HL-60 (cell line): ENCODE measurements around the gene RPL3.
"Not testable (repeated sequence)": the region's sequence is repeated elsewhere in the genome, so short reads cannot be mapped to it uniquely, and the experiment has no call there.

Source experiments
- DNase-seq, 2 experiments: peaks; one replicate each; pipeline ENCODE4 v3.0.0-alpha.2; 2010 to 2020; ENCODE audit warnings: low read depth in 1 of 2, low spot score in 1 of 2
- H3K27ac ChIP-seq: fragments of 250-450 bp; sonication (Bioruptor Pico); replicated peaks from 2 replicates; pipeline ENCODE4 v1.5.1; 2020; ENCODE audit warnings: mild to moderate bottlenecking, moderate library complexity
- H3K27me3 ChIP-seq: fragments of 250-450 bp; sonication (Bioruptor Pico); 2 replicates; pipeline ENCODE4 v1.5.1; 2021; ENCODE audit warnings: mild to moderate bottlenecking, moderate library complexity; ENCODE audit not compliant: insufficient read depth, poor library complexity, severe bottlenecking
- H3K4me3 ChIP-seq: replicated peaks from 2 replicates; pipeline ENCODE4 v1.5.1; 2011; ENCODE audit warnings: mild to moderate bottlenecking, control low read depth, low read length; ENCODE audit not compliant: insufficient read depth
- CTCF ChIP-seq: IDR thresholded peaks from one replicate; pipeline ENCODE4 v1.5.1; 2011; ENCODE audit warnings: low read length, control low read depth, inconsistent platforms; ENCODE audit not compliant: insufficient read depth
- GABPA ChIP-seq: IDR thresholded peaks from 2 replicates; pipeline ENCODE4 v1.6.1; 2012; ENCODE audit warnings: low read depth
- POLR2AphosphoS5 ChIP-seq: IDR thresholded peaks from 2 replicates; pipeline ENCODE4 v1.6.1; 2012; ENCODE audit warnings: low read depth
- REST ChIP-seq: IDR thresholded peaks from 2 replicates; pipeline ENCODE4 v1.6.1; 2012; ENCODE audit warnings: low read depth; ENCODE audit not compliant: insufficient replicate concordance
- SPI1 ChIP-seq: IDR thresholded peaks from 2 replicates; pipeline ENCODE4 v1.6.1; 2012; ENCODE audit warnings: low read depth, mild to moderate bottlenecking, borderline replicate concordance

RPL3 gene

GRCh38 chr22:39320616-39321029, 1.2 kb upstream of the RPL3 start:
- H3K27ac ChIP-seq, result peak overlapping the region; percentile 95
- not testable (repeated sequence) for H3K27me3 ChIP-seq, DNase-seq
- H3K4me3 ChIP-seq, result peak overlapping the region; percentile 75

GRCh38 chr22:39318507-39319283, 728 bp downstream of the RPL3 start:
- H3K4me3 ChIP-seq, result peak overlapping the region; percentile 83
- DNase-seq, result peak in 1 of 2 experiments; percentile 61
- TF ChIP-seq POLR2AphosphoS5, result no peak
- no peak for TF ChIP-seq CTCF
- TF ChIP-seq GABPA, result no peak
- H3K27me3 ChIP-seq, result no peaks in the 10 kb centered on the region
- peak overlapping the region; percentile 95 for H3K27ac ChIP-seq

GRCh38 chr22:39317775-39318506, 1.5 kb downstream of the RPL3 start:
- peak overlapping the region; percentile 95 for H3K27ac ChIP-seq
- no peak for TF ChIP-seq REST
- TF ChIP-seq GABPA, result no peak
- TF ChIP-seq SPI1, result no peak
- no peak for TF ChIP-seq CTCF
- no peak; the same call in 1 of the 2 replicates for TF ChIP-seq POLR2AphosphoS5
- DNase-seq, result peak in 1 of 2 experiments; percentile 60
- H3K27me3 ChIP-seq, result no peaks in the 10 kb centered on the region
- H3K4me3 ChIP-seq, result peak overlapping the region; percentile 83

GRCh38 chr22:39317084-39317774, 2.2 kb downstream of the RPL3 start:
- DNase-seq, result peak; percentile 40 to 52
- TF ChIP-seq POLR2AphosphoS5, result peak; percentile 57; the same call in 1 of the 2 replicates
- peak; percentile 21 for TF ChIP-seq REST
- TF ChIP-seq GABPA, result no peak
- no peak for TF ChIP-seq SPI1
- no peak for TF ChIP-seq CTCF
- Histone ChIP-seq H3K27ac (peak overlapping the region; percentile 95), H3K27me3 (no peaks in the 10 kb centered on the region), H3K4me3 (peak overlapping the region; percentile 83)
